ENCODE measurements around the gene VCL. TPM values are rescaled to one million over a fixed set of nuclear protein-coding genes. Genes with fewer than 3 reads are reported as not detected.
A peak's percentile ranks its signal among the peaks of the same experiment; 100 is the strongest.

VCL gene
- total and polyA plus RNA-seq, 9 of the 15 experiments (the other 6 are each of a cell fraction or from before 2014, with no cell fraction given) = 29.8 to 186 (median 76.4) TPM

DNA sequence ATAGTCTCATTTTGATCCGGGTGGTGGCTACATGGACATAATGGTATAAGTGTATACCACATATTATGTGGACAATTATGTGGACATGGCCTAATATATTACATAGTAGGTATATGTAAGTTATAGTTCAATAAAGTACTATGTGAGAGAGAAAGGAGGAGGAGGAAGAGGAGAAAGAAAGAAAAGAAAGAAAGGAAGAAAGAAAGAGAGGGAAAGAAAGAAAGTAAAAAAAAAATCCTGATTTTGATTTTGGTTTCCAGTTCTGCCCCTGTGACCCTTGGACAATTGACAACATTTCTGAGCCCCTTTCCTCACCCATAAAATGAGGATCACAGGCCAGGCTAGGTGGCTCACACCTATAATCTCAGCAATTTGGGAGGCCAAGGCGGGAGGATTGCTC lies 42.2 kb upstream of the VCL start (continued):
- TF ChIP-seq ZNF232 (CRISPR knock-in tag; IDR thresholded peaks at IDR 0.05) (no peak), ZNF133 (CRISPR knock-in tag; IDR thresholded peaks at IDR 0.05) (no peak), TBP (optimal IDR thresholded peaks at IDR 0.05; ENCODE audit: low read depth, low read length) (no peak), ZNF445 (CRISPR knock-in tag; IDR thresholded peaks at IDR 0.05; ENCODE audit: low read depth) (no peak), ZFP30 (CRISPR knock-in tag; IDR thresholded peaks at IDR 0.05; ENCODE audit: borderline replicate concordance) (no peak), NCOR1 (IDR thresholded peaks at IDR 0.05) (0 out of 2 replicates have a peak, but pooled peaks have one; percentile 19), PCBP2 (IDR thresholded peaks at IDR 0.05; ENCODE audit: low read depth, low read length, poor library complexity, severe bottlenecking) (no peak), TGIF2 (CRISPR knock-in tag; IDR thresholded peaks at IDR 0.05) (no peak), OTX1 (CRISPR knock-in tag; IDR thresholded peaks at IDR 0.05) (no peak), ATF1 (CRISPR knock-in tag; IDR thresholded peaks at IDR 0.05) (no peak), ATF1 (tag; IDR thresholded peaks at IDR 0.05) (no peak)
- TF ChIP-seq, protein P1, sequence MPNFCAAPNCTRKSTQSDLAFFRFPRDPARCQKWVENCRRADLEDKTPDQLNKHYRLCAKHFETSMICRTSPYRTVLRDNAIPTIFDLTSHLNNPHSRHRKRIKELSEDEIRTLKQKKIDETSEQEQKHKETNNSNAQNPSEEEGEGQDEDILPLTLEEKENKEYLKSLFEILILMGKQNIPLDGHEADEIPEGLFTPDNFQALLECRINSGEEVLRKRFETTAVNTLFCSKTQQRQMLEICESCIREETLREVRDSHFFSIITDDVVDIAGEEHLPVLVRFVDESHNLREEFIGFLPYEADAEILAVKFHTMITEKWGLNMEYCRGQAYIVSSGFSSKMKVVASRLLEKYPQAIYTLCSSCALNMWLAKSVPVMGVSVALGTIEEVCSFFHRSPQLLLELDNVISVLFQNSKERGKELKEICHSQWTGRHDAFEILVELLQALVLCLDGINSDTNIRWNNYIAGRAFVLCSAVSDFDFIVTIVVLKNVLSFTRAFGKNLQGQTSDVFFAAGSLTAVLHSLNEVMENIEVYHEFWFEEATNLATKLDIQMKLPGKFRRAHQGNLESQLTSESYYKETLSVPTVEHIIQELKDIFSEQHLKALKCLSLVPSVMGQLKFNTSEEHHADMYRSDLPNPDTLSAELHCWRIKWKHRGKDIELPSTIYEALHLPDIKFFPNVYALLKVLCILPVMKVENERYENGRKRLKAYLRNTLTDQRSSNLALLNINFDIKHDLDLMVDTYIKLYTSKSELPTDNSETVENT (CRISPR knock-in tag; IDR thresholded peaks at IDR 0.05) = no peak
- TF ChIP-seq, protein P2, sequence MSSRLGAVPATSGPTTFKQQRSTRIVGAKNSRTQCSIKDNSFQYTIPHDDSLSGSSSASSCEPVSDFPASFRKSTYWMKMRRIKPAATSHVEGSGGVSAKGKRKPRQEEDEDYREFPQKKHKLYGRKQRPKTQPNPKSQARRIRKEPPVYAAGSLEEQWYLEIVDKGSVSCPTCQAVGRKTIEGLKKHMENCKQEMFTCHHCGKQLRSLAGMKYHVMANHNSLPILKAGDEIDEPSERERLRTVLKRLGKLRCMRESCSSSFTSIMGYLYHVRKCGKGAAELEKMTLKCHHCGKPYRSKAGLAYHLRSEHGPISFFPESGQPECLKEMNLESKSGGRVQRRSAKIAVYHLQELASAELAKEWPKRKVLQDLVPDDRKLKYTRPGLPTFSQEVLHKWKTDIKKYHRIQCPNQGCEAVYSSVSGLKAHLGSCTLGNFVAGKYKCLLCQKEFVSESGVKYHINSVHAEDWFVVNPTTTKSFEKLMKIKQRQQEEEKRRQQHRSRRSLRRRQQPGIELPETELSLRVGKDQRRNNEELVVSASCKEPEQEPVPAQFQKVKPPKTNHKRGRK (tag; IDR thresholded peaks at IDR 0.05) = peak; percentile 79

All from K562 (cell line).